ENCODE data around the gene NAIF1.

NAIF1 gene

DNA sequence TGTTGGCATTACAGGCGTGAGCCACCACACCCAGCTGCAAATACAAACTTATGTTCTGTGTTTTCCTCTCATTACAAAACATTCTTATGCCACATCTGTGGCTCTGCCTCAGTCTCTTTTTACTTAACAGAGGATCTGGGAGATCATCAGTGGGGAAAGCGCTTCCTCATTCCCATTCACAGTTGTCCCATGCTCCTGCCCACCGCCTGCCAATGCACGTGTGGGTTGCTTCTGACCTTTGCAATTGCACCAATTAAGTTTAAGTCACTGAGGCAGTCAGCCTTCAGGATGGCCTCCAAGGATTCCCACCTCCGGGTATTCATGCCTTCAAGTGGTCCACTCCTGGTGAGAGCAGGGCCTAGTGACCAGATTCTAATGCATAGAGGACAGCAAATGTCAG, 51.4 kb downstream of the NAIF1 start:
- peaks cover 7% of the 10 kb centered on the region for H3K4me1 Mint-ChIP-seq
- ATAC-seq (no peak), DNase-seq (ENCODE audit: low spot score in 2 of 2) (no peak)
- no peak overlapping the region for H3K27ac Mint-ChIP-seq
- H3K36me3 Mint-ChIP-seq: no peaks in the 10 kb centered on the region
- no peaks in the 10 kb centered on the region for H3K9me3 Mint-ChIP-seq
- H3K4me3 Mint-ChIP-seq: no peak overlapping the region

Data from stimulated activated effector memory CD8-positive, alpha-beta T cell treated with anti-CD3 and anti-CD28 coated beads, Interleukin-12 subunit alpha, Interleukin-12 subunit beta, amount 100 ng/mL, for 72 hours (primary cell).